GM23338 (cell line): Measurements from ENCODE around the gene IYD. TPM values are rescaled to one million over a fixed set of nuclear protein-coding genes. Genes with fewer than 3 reads are reported as not detected.

Experiments used
- ATAC-seq: fragments of 200-7000 bp; cut with Tn5 transposase; 3 replicates; pipeline ENCODE4 v1.9.1; 2020
- DNase-seq: peaks from one replicate; pipeline ENCODE4 v3.0.0-alpha.2; 2015; ENCODE audit warnings: low spot score
- H2AFZ ChIP-seq: fragments of 200-600 bp; sonication (generic); 2 replicates; pipeline ENCODE4 v1.8.0; 2016; ENCODE audit warnings: antibody characterized with exemption, mild to moderate bottlenecking, moderate library complexity
- H3F3A ChIP-seq: fragments of 200-600 bp; sonication (generic); replicated peaks from 2 replicates; pipeline ENCODE4 v1.8.0; 2017; ENCODE audit warnings: antibody characterized with exemption, mixed run types, low read depth
- H3K27ac ChIP-seq: fragments of 200-600 bp; sonication (generic); 2 replicates; pipeline ENCODE4 v1.6.1; 2016; ENCODE audit warnings: low read depth
- H3K27me3 ChIP-seq: fragments of 200-600 bp; sonication (generic); 2 replicates; pipeline ENCODE4 v1.8.0; 2016; ENCODE audit warnings: mild to moderate bottlenecking, mixed run types, moderate library complexity; ENCODE audit not compliant: insufficient read depth
- H3K36me3 ChIP-seq: fragments of 200-600 bp; sonication (generic); 2 replicates; pipeline ENCODE4 v1.8.0; 2016; ENCODE audit warnings: mild to moderate bottlenecking; ENCODE audit not compliant: insufficient read depth
- H3K4me1 ChIP-seq: fragments of 200-600 bp; sonication (generic); 2 replicates; pipeline ENCODE4 v1.8.0; 2016; ENCODE audit warnings: mild to moderate bottlenecking, moderate library complexity; ENCODE audit not compliant: insufficient read depth
- H3K4me2 ChIP-seq: fragments of 200-600 bp; sonication (generic); 2 replicates; pipeline ENCODE4 v1.7.1; 2017; ENCODE audit warnings: mixed run types
- H3K4me3 ChIP-seq: fragments of 200-600 bp; sonication (generic); 2 replicates; pipeline ENCODE4 v1.6.1; 2016; ENCODE audit warnings: mixed run types
- H3K79me2 ChIP-seq: fragments of 200-600 bp; sonication (generic); replicated peaks from 2 replicates; pipeline ENCODE4 v1.8.0; 2017; ENCODE audit warnings: mild to moderate bottlenecking; ENCODE audit not compliant: insufficient read depth
- H3K9me2 ChIP-seq: fragments of 200-600 bp; sonication (generic); 2 replicates; pipeline ENCODE4 v1.8.0; 2017; ENCODE audit not compliant: insufficient read depth
- H4K20me1 ChIP-seq: fragments of 200-600 bp; sonication (generic); replicated peaks from 2 replicates; pipeline ENCODE4 v1.8.0; 2017; ENCODE audit warnings: mild to moderate bottlenecking; ENCODE audit not compliant: insufficient read depth
- H3K27ac Mint-ChIP-seq: 2 replicates; pipeline ENCODE4 v1.8.0; 2020; ENCODE audit warnings: inconsistent platforms, mild to moderate bottlenecking, moderate library complexity, mixed read lengths
- H3K27me3 Mint-ChIP-seq: 3 replicates; pipeline ENCODE4 v1.8.0; 2022; ENCODE audit warnings: low read depth, mild to moderate bottlenecking, moderate library complexity, mixed read lengths, inconsistent platforms; ENCODE audit not compliant: insufficient read depth, poor library complexity
- H3K36me3 Mint-ChIP-seq: 3 replicates; pipeline ENCODE4 v1.8.0; 2021; ENCODE audit warnings: low read depth, mild to moderate bottlenecking, inconsistent platforms, moderate library complexity, mixed read lengths
- H3K4me1 Mint-ChIP-seq: 3 replicates; pipeline ENCODE4 v1.8.0; 2020; ENCODE audit warnings: mild to moderate bottlenecking, inconsistent platforms, mixed read lengths
- H3K4me3 Mint-ChIP-seq: 3 replicates; pipeline ENCODE4 v1.8.0; 2021; ENCODE audit warnings: moderate library complexity, mild to moderate bottlenecking, inconsistent platforms, mixed read lengths
- H3K9me3 Mint-ChIP-seq: 3 replicates; pipeline ENCODE4 v1.8.0; 2020; ENCODE audit warnings: moderate library complexity, mild to moderate bottlenecking, inconsistent platforms, mixed read lengths
- CREB1 ChIP-seq: fragments of 250-450 bp; sonication (Bioruptor Pico); IDR thresholded peaks from 2 replicates; pipeline ENCODE4 v1.5.0; 2020; ENCODE audit warnings: low read depth, mild to moderate bottlenecking, moderate library complexity
- CTCF ChIP-seq, 2 experiments: fragments of 200-600 bp in 1 of 2; sonication (generic) in 1 of 2; conservative IDR thresholded peaks; 2 replicates each; pipeline versions ENCODE4 v1.5.1 to v1.6.1; 2016 to 2017; ENCODE audit warnings: antibody characterized with exemption in 2 of 2, low read depth in 2 of 2, mild to moderate bottlenecking in 2 of 2, moderate library complexity in 1 of 2
- ETS1 ChIP-seq: IDR thresholded peaks from 2 replicates; pipeline ENCODE4 v1.6.1; 2016; ENCODE audit warnings: antibody characterized with exemption
- EZH2 ChIP-seq: fragments of 200-600 bp; sonication (generic); IDR thresholded peaks from one replicate; pipeline ENCODE4 v1.8.0; 2017; ENCODE audit warnings: antibody characterized with exemption, mild to moderate bottlenecking, low read depth; ENCODE audit not compliant: unreplicated experiment
- EZH2phosphoT487 ChIP-seq: fragments of 200-600 bp; sonication (generic); IDR thresholded peaks from one replicate; pipeline ENCODE4 v1.8.1; 2018; ENCODE audit warnings: antibody characterized with exemption; ENCODE audit not compliant: unreplicated experiment
- JUNB ChIP-seq: IDR thresholded peaks from one replicate; pipeline ENCODE4 v1.6.1; 2016; ENCODE audit warnings: antibody characterized with exemption; ENCODE audit not compliant: unreplicated experiment
- NANOG ChIP-seq: IDR thresholded peaks from 2 replicates; pipeline ENCODE4 v1.6.1; 2016; ENCODE audit warnings: antibody characterized with exemption, borderline replicate concordance
- REST ChIP-seq: IDR thresholded peaks from one replicate; pipeline ENCODE4 v1.6.1; 2018; ENCODE audit warnings: antibody characterized with exemption; ENCODE audit not compliant: unreplicated experiment
- ZNF331 ChIP-seq: fragments of 250-450 bp; sonication (Bioruptor Pico); IDR thresholded peaks from 2 replicates; pipeline ENCODE4 v1.5.0; 2020; ENCODE audit warnings: low read depth, mild to moderate bottlenecking, moderate library complexity
- ZNF462 ChIP-seq: fragments of 250-450 bp; sonication (Bioruptor Pico); IDR thresholded peaks from 2 replicates; pipeline ENCODE4 v1.5.0; 2020; ENCODE audit warnings: mild to moderate bottlenecking, moderate library complexity
- polyA plus RNA-seq: library from polyadenylated mRNA; unstranded; fragments of >200 nt; fragmentation: Nextera tagmentation; extraction: Ambion mirVana; gene quantifications from 2 replicates; pipeline ENCODE4 v1.2.1, GENCODE V29; 2016
- total RNA-seq: library from RNA; depleted of rRNA; stranded (reverse); fragments of >200 nt; shearing (Covaris generic); gene quantifications from 2 replicates; pipeline ENCODE4 v1.2.3, GENCODE V29; 2014

The IYD gene
- total and polyA plus RNA-seq, 2 experiments from 2014 or later, result not detected

GRCh38 chr6:150430815-150431214 is 62.0 kb downstream of the IYD start:
- H3K27ac Mint-ChIP-seq, result no peak overlapping the region
- Histone ChIP-seq H3K36me3 (no peaks in the 10 kb centered on the region), H3K4me2 (no peak overlapping the region), H2AFZ (no peak overlapping the region), H3K79me2 (no peaks in the 10 kb centered on the region), H3F3A (no peaks in the 10 kb centered on the region), H3K4me1 (no peaks in the 10 kb centered on the region), H3K27me3 (no peaks in the 10 kb centered on the region), H3K27ac (no peak overlapping the region), H4K20me1 (no peaks in the 10 kb centered on the region), H3K4me3 (no peak overlapping the region), H3K9me2 (no peaks in the 10 kb centered on the region)
- no peak overlapping the region for H3K4me3 Mint-ChIP-seq
- no peaks in the 10 kb centered on the region for H3K4me1 Mint-ChIP-seq
- ATAC-seq, result no peak
- DNase-seq, result no peak
- H3K36me3 Mint-ChIP-seq, result no peaks in the 10 kb centered on the region
- TF ChIP-seq ZNF331 (CRISPR knock-in tag) (no peak), EZH2 (no peak), CREB1 (CRISPR knock-in tag) (no peak), ETS1 (no peak), ZNF462 (CRISPR knock-in tag) (no peak)
- H3K27me3 Mint-ChIP-seq, result no peaks in the 10 kb centered on the region
- H3K9me3 Mint-ChIP-seq, result no peaks in the 10 kb centered on the region

- H3K27me3 Mint-ChIP-seq, result peaks cover 2% of the 10 kb centered on the region
- H2AFZ ChIP-seq, result no peak overlapping the region
- ATAC-seq (no peak), DNase-seq (no peak)
- no peaks in the 10 kb centered on the region for H3K9me3 Mint-ChIP-seq
- no peaks in the 10 kb centered on the region for H3F3A ChIP-seq
- H3K27me3 ChIP-seq, result no peaks in the 10 kb centered on the region
- H3K4me2 ChIP-seq, result no peak overlapping the region
- no peak overlapping the region for H3K4me3 Mint-ChIP-seq
- H3K27ac Mint-ChIP-seq, result no peak overlapping the region
- no peak overlapping the region for H3K4me3 ChIP-seq
- no peaks in the 10 kb centered on the region for H3K36me3 ChIP-seq
- H3K9me2 ChIP-seq, result 0 out of 2 replicates have a peak, but pooled peaks cover 7% of the 10 kb centered on the region
- no peaks in the 10 kb centered on the region for H3K79me2 ChIP-seq
- no peaks in the 10 kb centered on the region for H3K4me1 Mint-ChIP-seq
- no peaks in the 10 kb centered on the region for H4K20me1 ChIP-seq
- no peak overlapping the region for H3K27ac ChIP-seq
- no peaks in the 10 kb centered on the region for H3K36me3 Mint-ChIP-seq
- H3K4me1 ChIP-seq, result no peaks in the 10 kb centered on the region
- no peak for TF ChIP-seq CTCF (conservative IDR thresholded peaks at IDR 0.05; ENCODE audit: low read depth in 2 of 2)
- TF ChIP-seq EZH2phosphoT487, result no peak
- TF ChIP-seq EZH2, result no peak
- TF ChIP-seq NANOG, result no peak
- no peak for TF ChIP-seq REST
- TF ChIP-seq JUNB, result no peak
- no peak for TF ChIP-seq CREB1 (CRISPR knock-in tag)
These were observed 66.5 kb downstream of the IYD start for GRCh38 chr6:150435360-150435759.
